Measurements from ENCODE around the gene NPY1R. TPM values are rescaled to one million over a fixed set of nuclear protein-coding genes. Genes with fewer than 3 reads are reported as not detected.

Gene NPY1R
- polyA plus RNA-seq, 1 donor from 2014 or later, result 19.8 TPM

GRCh38 chr4:163367651-163368050, 35.3 kb upstream of the NPY1R start:
- no peak overlapping the region for H3K9ac ChIP-seq (ENCODE audit: low read length)
- no peaks in the 10 kb centered on the region for H3K9me2 ChIP-seq (ENCODE audit: insufficient read depth, low read length)
- H3K4me2 ChIP-seq (ENCODE audit: low read length), result no peak overlapping the region

GRCh38 chr4:163356104-163356503, 23.7 kb upstream of the NPY1R start:
- H3K27ac ChIP-seq (ENCODE audit: low read length), result no peak overlapping the region
- H2AFZ ChIP-seq (ENCODE audit: low read depth, low read length), result no peak overlapping the region

More at GRCh38 chr4:163367651-163368050, 35.3 kb upstream of the NPY1R start:
- H3F3A ChIP-seq (ENCODE audit: insufficient read depth, low read length, poor library complexity, severe bottlenecking), result no peaks in the 10 kb centered on the region
- no peaks in the 10 kb centered on the region for H3K79me2 ChIP-seq (replicated peaks; ENCODE audit: insufficient read depth, low read length)
- no peaks in the 10 kb centered on the region for H3K9me3 ChIP-seq (ENCODE audit: low read length)
- no peak overlapping the region for H2AFZ ChIP-seq (ENCODE audit: low read depth, low read length)
- no peak overlapping the region for H3K27ac ChIP-seq (ENCODE audit: low read length)
- no peaks in the 10 kb centered on the region for H3K27me3 ChIP-seq (ENCODE audit: insufficient read depth, low read depth, low read length)
- H3K4me3 ChIP-seq (ENCODE audit: low read length), result no peak overlapping the region
- no peaks in the 10 kb centered on the region for H3K36me3 ChIP-seq (ENCODE audit: insufficient read depth, low read length)
- H4K20me1 ChIP-seq (ENCODE audit: insufficient read depth), result no peaks in the 10 kb centered on the region
- TF ChIP-seq SMC3 (conservative IDR thresholded peaks at IDR 0.05; ENCODE audit: poor library complexity) (no peak), REST (IDR thresholded peaks at IDR 0.05; ENCODE audit: borderline replicate concordance) (no peak), EZH2 (IDR thresholded peaks at IDR 0.05; ENCODE audit: borderline replicate concordance, insufficient read depth, low read length, poor library complexity, severe bottlenecking) (no peak), RAD21 (conservative IDR thresholded peaks at IDR 0.05) (no peak), POLR2AphosphoS5 (IDR thresholded peaks at IDR 0.05) (no peak), EP300 (conservative IDR thresholded peaks at IDR 0.05; ENCODE audit: poor library complexity, severe bottlenecking) (no peak), CTCF (IDR thresholded peaks at IDR 0.05; ENCODE audit: poor library complexity, severe bottlenecking) (no peak), MXI1 (conservative IDR thresholded peaks at IDR 0.05; ENCODE audit: poor library complexity, severe bottlenecking) (no peak), TAF1 (IDR thresholded peaks at IDR 0.05; ENCODE audit: low read depth) (no peak)

More at GRCh38 chr4:163356104-163356503, 23.7 kb upstream of the NPY1R start:
- H3F3A ChIP-seq (ENCODE audit: insufficient read depth, low read length, poor library complexity, severe bottlenecking), result no peaks in the 10 kb centered on the region
- no peak overlapping the region for H3K9ac ChIP-seq (ENCODE audit: low read length)
- H3K9me2 ChIP-seq (ENCODE audit: insufficient read depth, low read length), result no peaks in the 10 kb centered on the region
- H3K27me3 ChIP-seq (ENCODE audit: insufficient read depth, low read depth, low read length), result no peaks in the 10 kb centered on the region
- H3K4me2 ChIP-seq (ENCODE audit: low read length), result no peak overlapping the region
- no peaks in the 10 kb centered on the region for H3K9me3 ChIP-seq (ENCODE audit: low read length)
- H3K4me3 ChIP-seq (ENCODE audit: low read length), result no peak overlapping the region
- no peaks in the 10 kb centered on the region for H3K79me2 ChIP-seq (replicated peaks; ENCODE audit: insufficient read depth, low read length)
- TF ChIP-seq TAF1 (IDR thresholded peaks at IDR 0.05; ENCODE audit: low read depth), result no peak
- TF ChIP-seq REST (IDR thresholded peaks at IDR 0.05; ENCODE audit: borderline replicate concordance), result no peak
- no peak for TF ChIP-seq RAD21 (conservative IDR thresholded peaks at IDR 0.05)
- no peak for TF ChIP-seq SMC3 (conservative IDR thresholded peaks at IDR 0.05; ENCODE audit: poor library complexity)
- H4K20me1 ChIP-seq (ENCODE audit: insufficient read depth), result no peaks in the 10 kb centered on the region
- H3K36me3 ChIP-seq (ENCODE audit: insufficient read depth, low read length), result no peaks in the 10 kb centered on the region
